ENCODE results near the gene CATSPER1.

GRCh38 chr11:66037327-66037726 is 11.0 kb upstream of the CATSPER1 start:
- TF ChIP-seq CTCF (IDR thresholded peaks at IDR 0.05) (no peak), POLR2A (IDR thresholded peaks at IDR 0.05) (no peak)
